B cell (primary cell): ENCODE measurements around the gene IAPP.

Experiments
- EZH2 ChIP-seq: IDR thresholded peaks from 2 replicates; pipeline ENCODE4 v1.6.1; 2012; ENCODE audit warnings: borderline replicate concordance, low read depth, mild to moderate bottlenecking, moderate library complexity, low read length; ENCODE audit not compliant: insufficient read depth, poor library complexity, severe bottlenecking
- TF ChIP-seq, protein P1 (sequence below): fragments of 200-600 bp; IDR thresholded peaks from one replicate; pipeline ENCODE4 v1.8.0; 2022; ENCODE audit warnings: antibody characterized with exemption, mild to moderate bottlenecking

DNA sequence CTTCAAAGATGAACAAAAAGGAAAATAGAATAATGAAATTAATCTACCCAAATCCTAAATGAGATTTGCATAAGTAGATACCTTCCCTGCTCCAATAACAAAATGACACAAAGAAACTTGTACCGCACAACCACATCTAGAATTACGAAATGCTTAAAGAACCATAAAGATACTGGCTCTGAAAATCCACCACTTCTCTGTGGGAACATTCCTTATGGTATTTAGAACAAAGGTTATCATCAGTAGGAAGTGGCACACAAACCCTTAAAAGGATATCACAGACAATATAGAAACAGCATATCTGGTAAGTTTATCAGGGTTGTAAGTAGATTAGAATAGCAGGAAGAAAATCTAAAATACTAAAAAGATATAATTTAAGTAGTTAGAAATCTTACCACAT, 11.6 kb downstream of the IAPP start:
- TF ChIP-seq, protein P1, sequence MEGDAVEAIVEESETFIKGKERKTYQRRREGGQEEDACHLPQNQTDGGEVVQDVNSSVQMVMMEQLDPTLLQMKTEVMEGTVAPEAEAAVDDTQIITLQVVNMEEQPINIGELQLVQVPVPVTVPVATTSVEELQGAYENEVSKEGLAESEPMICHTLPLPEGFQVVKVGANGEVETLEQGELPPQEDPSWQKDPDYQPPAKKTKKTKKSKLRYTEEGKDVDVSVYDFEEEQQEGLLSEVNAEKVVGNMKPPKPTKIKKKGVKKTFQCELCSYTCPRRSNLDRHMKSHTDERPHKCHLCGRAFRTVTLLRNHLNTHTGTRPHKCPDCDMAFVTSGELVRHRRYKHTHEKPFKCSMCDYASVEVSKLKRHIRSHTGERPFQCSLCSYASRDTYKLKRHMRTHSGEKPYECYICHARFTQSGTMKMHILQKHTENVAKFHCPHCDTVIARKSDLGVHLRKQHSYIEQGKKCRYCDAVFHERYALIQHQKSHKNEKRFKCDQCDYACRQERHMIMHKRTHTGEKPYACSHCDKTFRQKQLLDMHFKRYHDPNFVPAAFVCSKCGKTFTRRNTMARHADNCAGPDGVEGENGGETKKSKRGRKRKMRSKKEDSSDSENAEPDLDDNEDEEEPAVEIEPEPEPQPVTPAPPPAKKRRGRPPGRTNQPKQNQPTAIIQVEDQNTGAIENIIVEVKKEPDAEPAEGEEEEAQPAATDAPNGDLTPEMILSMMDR, result no peak
- TF ChIP-seq EZH2, result no peak
